HAP-1 (cell line): ENCODE results near the gene POFUT2.

ENCODE experiments used
- DNase-seq, 2 experiments: peaks; one replicate each; pipeline ENCODE4 v3.0.0-alpha.2; 2016 to 2020; ENCODE audit warnings: low spot score in 2 of 2
- H3K27me3 ChIP-seq: fragments of 250-450 bp; sonication (Bioruptor Pico); 2 replicates; pipeline ENCODE4 v1.5.1; 2020; ENCODE audit warnings: low read depth, mild to moderate bottlenecking, moderate library complexity
- H3K36me3 ChIP-seq: fragments of 250-450 bp; sonication (Bioruptor Pico); replicated peaks from 2 replicates; pipeline ENCODE4 v1.5.1; 2020; ENCODE audit warnings: mild to moderate bottlenecking
- H3K4me1 ChIP-seq: fragments of 250-450 bp; sonication (Bioruptor Pico); 2 replicates; pipeline ENCODE4 v1.5.1; 2020; ENCODE audit warnings: mild to moderate bottlenecking
- H3K4me3 ChIP-seq: fragments of 250-450 bp; sonication (Bioruptor Pico); 2 replicates; pipeline ENCODE4 v1.5.1; 2020; ENCODE audit warnings: mild to moderate bottlenecking, moderate library complexity
- H3K9me3 ChIP-seq: fragments of 250-450 bp; sonication (Bioruptor Pico); 2 replicates; pipeline ENCODE4 v1.5.1; 2020; ENCODE audit warnings: mild to moderate bottlenecking, moderate library complexity
- in situ Hi-C: fragments of 300-500 bp; cut with MboI; formaldehyde crosslinking; loops from 3 replicates; pipeline ENCODE4 v1.14.3; 2020; ENCODE audit warnings: low sequenced_read_pairs, inconsistent platforms, mixed read lengths

Gene POFUT2

GRCh38 chr21:45287438-45288391 lies at the start of gene POFUT2:
POFUT2 (minus strand) TSS chr21:45287895; CDS start chr21:45287871, 24 bp downstream.
- in situ Hi-C loops = loop anchor here (25.0 kb wide), 1 partner anchor 525 kb away; no protein-coding TSS in a partner anchor
- peaks cover 17% of the 10 kb centered on the region for H3K36me3 ChIP-seq
- peak within 1 kb of the TSS; percentile 83 for H3K4me3 ChIP-seq
- peak; percentile 85 to 98 for DNase-seq
- H3K27me3 ChIP-seq = no peaks in the 10 kb centered on the region
- H3K4me1 ChIP-seq = peaks cover 10% of the 10 kb centered on the region
- no peaks in the 10 kb centered on the region for H3K9me3 ChIP-seq

- Histone ChIP-seq H3K36me3 (no peaks in the 10 kb centered on the region), H3K4me1 (no peaks in the 10 kb centered on the region), H3K9me3 (no peaks in the 10 kb centered on the region; the same call in 1 of the 2 replicates), H3K4me3 (no peak overlapping the region), H3K27me3 (peaks cover 12% of the 10 kb centered on the region; the same call in 1 of the 2 replicates)
- no peak for DNase-seq
- in situ Hi-C loops = no loop called here
These were observed 49.2 kb upstream of the POFUT2 start for GRCh38 chr21:45336870-45337269.

- H3K4me3 ChIP-seq = no peak overlapping the region
- no peaks in the 10 kb centered on the region for H3K4me1 ChIP-seq
- peaks cover 12% of the 10 kb centered on the region; the same call in 1 of the 2 replicates for H3K27me3 ChIP-seq
- H3K36me3 ChIP-seq = no peaks in the 10 kb centered on the region
- DNase-seq = no peak
- H3K9me3 ChIP-seq = no peaks in the 10 kb centered on the region; the same call in 1 of the 2 replicates
- in situ Hi-C loops = no loop called here
These were observed 48.8 kb upstream of the POFUT2 start for GRCh38 chr21:45336535-45336810.

DNA sequence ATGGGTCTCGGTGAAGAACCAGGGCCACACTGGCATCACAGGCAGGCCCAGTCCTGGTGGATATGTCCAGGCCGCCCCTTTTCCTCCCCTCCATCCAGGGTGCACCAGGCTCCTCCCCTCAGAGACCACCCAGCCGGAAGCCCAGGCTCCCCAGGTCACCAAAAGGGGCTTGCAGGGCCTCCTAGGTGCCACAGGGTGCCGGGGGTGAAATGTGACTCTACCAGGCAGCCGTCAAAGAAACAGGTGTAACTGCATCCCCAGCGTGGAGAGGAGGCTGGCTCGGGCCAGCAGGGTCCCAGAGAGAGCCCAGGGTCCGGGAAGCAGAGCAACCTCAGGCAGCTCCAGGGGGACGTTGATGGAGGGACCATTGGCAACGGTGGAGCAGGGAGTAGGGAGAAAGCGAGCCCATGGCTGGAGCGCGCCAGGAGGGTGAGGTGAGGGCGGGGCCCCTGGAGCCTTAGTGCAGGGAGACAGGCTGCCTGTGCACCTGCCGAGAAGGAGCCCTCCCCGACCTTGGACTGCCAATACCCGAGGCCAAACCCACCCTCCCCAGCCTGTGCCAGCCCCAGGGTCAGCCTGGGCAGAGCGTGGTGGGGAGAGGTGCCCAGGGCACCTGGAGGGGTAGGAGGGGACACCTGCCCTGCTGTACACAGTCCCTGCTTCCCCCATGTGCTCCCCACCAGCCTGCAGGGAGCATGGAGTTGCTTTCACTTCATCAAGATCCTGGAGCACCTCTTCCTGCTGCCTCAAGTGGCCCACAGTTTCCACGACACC lies 48.3 kb upstream of the POFUT2 start:
- in situ Hi-C loops = no loop called here
- Histone ChIP-seq H3K9me3 (no peaks in the 10 kb centered on the region; the same call in 1 of the 2 replicates), H3K27me3 (peaks cover 12% of the 10 kb centered on the region; the same call in 1 of the 2 replicates), H3K36me3 (no peaks in the 10 kb centered on the region), H3K4me3 (no peak overlapping the region), H3K4me1 (no peaks in the 10 kb centered on the region)
- DNase-seq = no peak

- peaks cover 12% of the 10 kb centered on the region; the same call in 1 of the 2 replicates for H3K27me3 ChIP-seq
- no peak for DNase-seq
- no peaks in the 10 kb centered on the region; the same call in 1 of the 2 replicates for H3K9me3 ChIP-seq
- H3K36me3 ChIP-seq = no peaks in the 10 kb centered on the region
- H3K4me1 ChIP-seq = no peaks in the 10 kb centered on the region
- in situ Hi-C loops = no loop called here
- H3K4me3 ChIP-seq = no peak overlapping the region
These were observed 47.6 kb upstream of the POFUT2 start for GRCh38 chr21:45335151-45335760.

DNA sequence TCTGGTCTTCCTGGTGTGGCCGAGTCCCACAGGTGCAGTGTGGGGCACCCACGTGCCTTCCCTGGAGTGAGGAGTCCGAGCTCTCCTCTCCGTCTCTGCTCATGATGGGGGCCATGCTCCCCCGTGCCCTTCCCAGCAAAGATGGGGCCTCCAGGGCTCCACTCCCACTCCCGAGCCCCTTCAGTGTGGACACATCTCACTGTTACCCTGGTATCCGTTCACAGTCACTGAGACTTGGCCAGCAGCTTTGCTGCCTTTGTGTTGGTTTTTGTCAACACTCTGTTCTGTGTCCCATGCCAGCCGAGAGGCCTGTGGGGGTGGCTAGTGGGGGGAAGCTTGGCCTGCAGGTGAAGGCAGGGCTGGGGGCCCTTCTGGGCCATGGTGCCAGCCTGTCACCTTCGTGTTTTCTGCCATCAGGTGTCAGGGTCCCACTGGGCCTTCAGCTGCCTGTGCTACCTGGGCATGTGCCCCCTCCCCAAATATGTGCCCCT lies 46.9 kb upstream of the POFUT2 start:
- DNase-seq = no peak
- H3K4me3 ChIP-seq = no peak overlapping the region
- H3K9me3 ChIP-seq = no peaks in the 10 kb centered on the region; the same call in 1 of the 2 replicates
- H3K4me1 ChIP-seq = no peaks in the 10 kb centered on the region
- H3K36me3 ChIP-seq = no peaks in the 10 kb centered on the region
- in situ Hi-C loops = no loop called here
- H3K27me3 ChIP-seq = peaks cover 9% of the 10 kb centered on the region; the same call in 1 of the 2 replicates

DNA sequence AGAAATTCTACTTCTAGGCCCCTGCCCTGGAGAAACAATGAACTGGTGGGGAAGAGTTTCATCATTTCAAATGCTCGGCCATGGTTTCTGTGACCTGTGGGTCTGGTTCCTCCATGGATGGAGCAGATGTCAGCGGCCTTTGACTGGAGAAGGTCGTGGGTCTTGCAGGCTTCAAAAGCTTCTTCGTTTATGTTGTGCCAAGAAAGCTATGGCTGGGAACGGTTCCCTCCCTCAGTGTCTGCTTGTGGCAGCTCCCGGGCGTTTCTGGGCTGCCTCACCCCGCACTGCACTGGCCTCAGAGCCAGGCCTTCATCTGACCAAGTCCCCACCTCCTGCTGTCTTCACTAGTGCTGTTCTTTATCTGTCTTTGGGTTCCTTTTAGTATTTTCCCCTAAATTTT lies 46.4 kb upstream of the POFUT2 start:
- Histone ChIP-seq H3K4me3 (no peak overlapping the region), H3K27me3 (peaks cover 9% of the 10 kb centered on the region; the same call in 1 of the 2 replicates), H3K4me1 (no peaks in the 10 kb centered on the region), H3K9me3 (no peaks in the 10 kb centered on the region; the same call in 1 of the 2 replicates), H3K36me3 (no peaks in the 10 kb centered on the region)
- no peak for DNase-seq
- in situ Hi-C loops = no loop called here

DNA sequence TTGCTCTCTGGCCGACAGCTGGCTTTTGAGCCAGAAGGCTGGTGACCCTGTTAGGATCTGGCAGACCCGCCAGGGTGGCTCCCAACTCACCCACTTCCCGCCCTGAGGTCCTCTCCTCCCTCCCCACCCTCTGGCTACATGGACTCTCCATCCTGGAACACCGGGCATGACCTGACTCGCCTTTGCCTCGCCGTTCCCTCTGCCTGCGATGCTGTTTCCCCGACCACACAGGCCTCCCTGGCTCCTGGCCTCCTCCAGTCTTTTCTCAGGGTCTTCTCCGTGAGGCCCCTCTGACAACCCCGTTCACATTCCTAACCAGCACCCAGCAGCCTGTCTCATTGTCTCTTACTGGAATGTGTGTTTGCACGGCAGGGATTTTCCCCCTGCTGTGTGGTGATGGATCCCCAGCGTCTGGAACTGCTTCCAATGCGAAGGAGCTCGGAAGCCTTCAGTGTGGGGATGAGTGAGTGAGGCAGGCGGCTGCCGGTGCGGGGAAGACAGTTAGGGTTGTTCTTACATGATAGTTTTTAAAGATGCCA lies 46.0 kb upstream of the POFUT2 start:
- H3K27me3 ChIP-seq = peaks cover 9% of the 10 kb centered on the region; the same call in 1 of the 2 replicates
- H3K9me3 ChIP-seq = no peaks in the 10 kb centered on the region; the same call in 1 of the 2 replicates
- no peaks in the 10 kb centered on the region for H3K4me1 ChIP-seq
- no peak overlapping the region for H3K4me3 ChIP-seq
- in situ Hi-C loops = no loop called here
- no peaks in the 10 kb centered on the region for H3K36me3 ChIP-seq
- no peak for DNase-seq

- no peak for DNase-seq
- no peak overlapping the region for H3K4me3 ChIP-seq
- no peaks in the 10 kb centered on the region for H3K36me3 ChIP-seq
- H3K4me1 ChIP-seq = no peaks in the 10 kb centered on the region
- in situ Hi-C loops = no loop called here
- no peaks in the 10 kb centered on the region for H3K9me3 ChIP-seq
- peaks cover 4% of the 10 kb centered on the region; the same call in 1 of the 2 replicates for H3K27me3 ChIP-seq
These were observed 45.4 kb upstream of the POFUT2 start for GRCh38 chr21:45332981-45333582.

- in situ Hi-C loops = no loop called here
- no peaks in the 10 kb centered on the region for H3K4me1 ChIP-seq
- H3K36me3 ChIP-seq = no peaks in the 10 kb centered on the region
- H3K9me3 ChIP-seq = no peaks in the 10 kb centered on the region
- peaks cover 4% of the 10 kb centered on the region; the same call in 1 of the 2 replicates for H3K27me3 ChIP-seq
- H3K4me3 ChIP-seq = no peak overlapping the region
- DNase-seq = no peak
These were observed 44.7 kb upstream of the POFUT2 start for GRCh38 chr21:45332415-45332814.

- Histone ChIP-seq H3K4me1 (no peaks in the 10 kb centered on the region), H3K36me3 (no peaks in the 10 kb centered on the region), H3K4me3 (no peak overlapping the region), H3K27me3 (peaks cover 4% of the 10 kb centered on the region; the same call in 1 of the 2 replicates), H3K9me3 (no peaks in the 10 kb centered on the region)
- in situ Hi-C loops = no loop called here
- DNase-seq = no peak
These were observed 43.9 kb upstream of the POFUT2 start for GRCh38 chr21:45331531-45332147.

DNA sequence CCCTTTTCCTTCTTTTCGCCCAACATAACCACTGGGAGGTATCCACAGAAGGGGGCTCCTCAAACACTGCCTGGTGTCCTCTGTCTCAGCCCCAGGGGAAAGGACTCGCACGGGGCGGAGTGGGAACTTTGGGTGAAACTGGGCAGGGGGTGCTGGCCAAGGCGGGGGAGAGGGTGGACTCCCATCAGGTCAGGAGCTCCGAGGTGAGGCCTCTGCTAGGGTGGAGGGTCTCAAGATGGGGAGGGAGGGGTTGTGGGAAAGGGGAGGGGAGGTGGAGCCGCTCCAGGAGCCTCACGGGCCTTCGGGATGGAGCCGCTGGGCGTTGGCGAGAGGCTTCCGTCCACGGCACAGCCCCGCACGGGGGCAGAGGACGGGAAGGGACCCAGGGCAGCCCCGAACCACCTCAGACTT lies 43.2 kb upstream of the POFUT2 start:
- H3K4me3 ChIP-seq = no peak overlapping the region
- H3K27me3 ChIP-seq = no peaks in the 10 kb centered on the region
- in situ Hi-C loops = no loop called here
- H3K9me3 ChIP-seq = no peaks in the 10 kb centered on the region
- H3K36me3 ChIP-seq = no peaks in the 10 kb centered on the region
- no peak for DNase-seq
- H3K4me1 ChIP-seq = no peaks in the 10 kb centered on the region
